ENCODE results near the gene TRPV4.

- TF ChIP-seq POLR2AphosphoS5 (IDR thresholded peaks at IDR 0.05): no peak
- TF ChIP-seq, protein P1, sequence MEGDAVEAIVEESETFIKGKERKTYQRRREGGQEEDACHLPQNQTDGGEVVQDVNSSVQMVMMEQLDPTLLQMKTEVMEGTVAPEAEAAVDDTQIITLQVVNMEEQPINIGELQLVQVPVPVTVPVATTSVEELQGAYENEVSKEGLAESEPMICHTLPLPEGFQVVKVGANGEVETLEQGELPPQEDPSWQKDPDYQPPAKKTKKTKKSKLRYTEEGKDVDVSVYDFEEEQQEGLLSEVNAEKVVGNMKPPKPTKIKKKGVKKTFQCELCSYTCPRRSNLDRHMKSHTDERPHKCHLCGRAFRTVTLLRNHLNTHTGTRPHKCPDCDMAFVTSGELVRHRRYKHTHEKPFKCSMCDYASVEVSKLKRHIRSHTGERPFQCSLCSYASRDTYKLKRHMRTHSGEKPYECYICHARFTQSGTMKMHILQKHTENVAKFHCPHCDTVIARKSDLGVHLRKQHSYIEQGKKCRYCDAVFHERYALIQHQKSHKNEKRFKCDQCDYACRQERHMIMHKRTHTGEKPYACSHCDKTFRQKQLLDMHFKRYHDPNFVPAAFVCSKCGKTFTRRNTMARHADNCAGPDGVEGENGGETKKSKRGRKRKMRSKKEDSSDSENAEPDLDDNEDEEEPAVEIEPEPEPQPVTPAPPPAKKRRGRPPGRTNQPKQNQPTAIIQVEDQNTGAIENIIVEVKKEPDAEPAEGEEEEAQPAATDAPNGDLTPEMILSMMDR (IDR thresholded peaks at IDR 0.05): no peak
- no peak for TF ChIP-seq POLR2A (IDR thresholded peaks at IDR 0.05)
- no peak for TF ChIP-seq EP300 (IDR thresholded peaks at IDR 0.05)
These were observed 25.6 kb upstream of the TRPV4 start for GRCh38 chr12:109858764-109859163.
